ENCODE data around the gene PLXNB3.

The PLXNB3 gene

GRCh38 chrX:153800177-153800722 is 36.2 kb downstream of the PLXNB3 start:
- no peak for DNase-seq (ENCODE audit: low read depth)
- TF ChIP-seq, protein P1, sequence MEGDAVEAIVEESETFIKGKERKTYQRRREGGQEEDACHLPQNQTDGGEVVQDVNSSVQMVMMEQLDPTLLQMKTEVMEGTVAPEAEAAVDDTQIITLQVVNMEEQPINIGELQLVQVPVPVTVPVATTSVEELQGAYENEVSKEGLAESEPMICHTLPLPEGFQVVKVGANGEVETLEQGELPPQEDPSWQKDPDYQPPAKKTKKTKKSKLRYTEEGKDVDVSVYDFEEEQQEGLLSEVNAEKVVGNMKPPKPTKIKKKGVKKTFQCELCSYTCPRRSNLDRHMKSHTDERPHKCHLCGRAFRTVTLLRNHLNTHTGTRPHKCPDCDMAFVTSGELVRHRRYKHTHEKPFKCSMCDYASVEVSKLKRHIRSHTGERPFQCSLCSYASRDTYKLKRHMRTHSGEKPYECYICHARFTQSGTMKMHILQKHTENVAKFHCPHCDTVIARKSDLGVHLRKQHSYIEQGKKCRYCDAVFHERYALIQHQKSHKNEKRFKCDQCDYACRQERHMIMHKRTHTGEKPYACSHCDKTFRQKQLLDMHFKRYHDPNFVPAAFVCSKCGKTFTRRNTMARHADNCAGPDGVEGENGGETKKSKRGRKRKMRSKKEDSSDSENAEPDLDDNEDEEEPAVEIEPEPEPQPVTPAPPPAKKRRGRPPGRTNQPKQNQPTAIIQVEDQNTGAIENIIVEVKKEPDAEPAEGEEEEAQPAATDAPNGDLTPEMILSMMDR (conservative IDR thresholded peaks at IDR 0.05; ENCODE audit: low read depth, low read length): no peak
- H3K4me3 ChIP-seq (ENCODE audit: low read length): no peak overlapping the region

- H3K4me3 ChIP-seq (ENCODE audit: low read length): no peak overlapping the region
- DNase-seq (ENCODE audit: low read depth): no peak
- TF ChIP-seq, protein P1 (conservative IDR thresholded peaks at IDR 0.05; ENCODE audit: low read depth, low read length): no peak
Observed at GRCh38 chrX:153800746-153801145, 36.7 kb downstream of the PLXNB3 start.

DNA sequence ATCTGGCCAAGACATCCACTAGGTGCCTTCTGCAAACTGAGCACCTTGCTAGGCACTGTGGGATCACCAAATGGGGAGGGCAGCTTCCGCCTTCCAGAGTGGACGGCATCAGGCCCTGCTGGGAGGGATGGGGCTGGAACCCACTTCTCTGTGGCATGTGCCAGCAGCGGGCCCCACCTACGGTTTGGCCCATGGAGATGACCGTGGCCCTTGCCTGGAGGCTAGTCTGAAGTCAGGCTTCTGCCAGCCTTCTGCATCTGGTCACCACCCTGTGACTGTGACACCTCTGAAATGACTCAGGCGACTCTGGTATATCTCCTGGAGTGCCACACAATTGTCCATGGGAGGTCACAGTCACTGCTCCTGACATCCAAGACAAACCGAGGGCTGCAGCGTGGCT is 37.6 kb downstream of the PLXNB3 start:
- no peak for DNase-seq (ENCODE audit: low read depth)
- no peak overlapping the region for H3K4me3 ChIP-seq (ENCODE audit: low read length)
- TF ChIP-seq, protein P1 (conservative IDR thresholded peaks at IDR 0.05; ENCODE audit: low read depth, low read length): no peak

- DNase-seq (ENCODE audit: low read depth): no peak
- H3K4me3 ChIP-seq (ENCODE audit: low read length): no peak overlapping the region
- TF ChIP-seq, protein P1 (conservative IDR thresholded peaks at IDR 0.05; ENCODE audit: low read depth, low read length): no peak
Observed at GRCh38 chrX:153802513-153803045, 38.5 kb downstream of the PLXNB3 start.

DNA sequence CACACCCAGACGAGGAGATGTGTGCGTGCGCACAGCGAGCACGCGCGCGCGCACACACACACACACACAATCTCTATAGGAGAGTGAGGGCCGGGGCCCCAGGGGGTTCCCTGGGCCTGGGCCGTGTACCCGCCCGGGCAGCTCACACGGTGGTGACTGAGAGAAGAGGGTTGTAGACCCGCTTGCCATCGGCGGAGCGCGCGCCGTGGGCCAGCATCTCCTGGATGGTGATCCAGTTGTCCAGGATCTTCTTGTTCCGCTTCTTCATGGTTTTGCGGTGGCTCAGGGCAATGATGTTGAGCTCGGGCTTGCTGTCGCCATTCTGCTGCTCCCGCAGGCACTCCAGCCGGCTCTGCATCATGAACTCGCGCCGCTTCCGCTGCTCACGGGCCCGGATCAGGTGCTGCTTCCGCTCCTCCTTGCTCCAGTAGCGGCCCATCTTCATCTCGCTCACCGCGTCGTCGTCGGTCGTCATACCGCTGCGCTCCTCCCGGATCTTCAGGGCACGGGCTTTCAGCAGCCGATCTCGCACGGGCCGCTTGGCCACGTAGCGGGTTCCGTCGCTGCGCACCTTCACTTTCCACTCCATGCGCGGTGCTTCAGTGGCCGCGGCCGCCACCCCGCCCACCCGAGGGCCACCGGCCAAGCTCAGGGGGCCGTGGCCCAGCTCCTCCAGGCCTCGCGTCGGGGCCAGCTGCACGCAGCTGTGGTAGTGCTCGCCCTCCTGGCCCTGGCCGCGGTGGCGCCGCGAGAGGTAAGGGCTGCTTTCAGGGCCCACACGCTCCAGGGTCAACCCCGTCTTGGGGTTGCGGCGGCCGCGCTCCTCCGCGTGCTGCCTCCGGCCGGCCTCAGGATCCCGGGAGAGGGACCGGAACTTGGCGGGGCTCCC is 39.4 kb downstream of the PLXNB3 start:
- TF ChIP-seq, protein P1 (conservative IDR thresholded peaks at IDR 0.05; ENCODE audit: low read depth, low read length): no peak
- H3K4me3 ChIP-seq (ENCODE audit: low read length): no peak overlapping the region
- DNase-seq (ENCODE audit: low read depth): no peak

DNA sequence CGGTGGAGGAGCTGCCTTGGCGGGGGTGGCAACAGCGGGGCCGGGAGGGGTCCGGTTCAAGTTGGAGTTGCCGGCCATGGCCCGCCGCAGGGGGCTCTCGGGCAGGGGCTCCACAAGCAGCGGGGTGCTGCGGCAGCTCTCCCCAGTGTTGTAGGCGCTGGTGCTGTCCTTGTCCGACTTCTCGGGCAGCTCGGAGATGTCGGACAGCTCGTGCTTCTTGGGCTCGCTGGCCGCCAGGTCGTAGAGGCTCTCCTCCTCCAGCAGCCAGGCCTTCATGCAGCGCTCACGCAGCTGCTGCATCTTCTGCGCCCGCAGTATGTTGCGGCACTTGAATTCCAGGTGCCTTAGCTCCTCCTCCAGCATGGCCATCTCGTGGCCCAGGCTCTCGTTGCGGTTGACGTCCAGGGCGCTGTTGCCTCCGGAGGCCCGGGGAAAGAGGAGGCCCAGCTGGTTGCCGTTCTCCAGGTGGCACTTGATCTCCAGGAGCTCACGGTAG is 40.1 kb downstream of the PLXNB3 start:
- TF ChIP-seq, protein P1 (conservative IDR thresholded peaks at IDR 0.05; ENCODE audit: low read depth, low read length): no peak
- DNase-seq (ENCODE audit: low read depth): no peak
- no peak overlapping the region for H3K4me3 ChIP-seq (ENCODE audit: low read length)

All from retinal pigment epithelial cell (primary cell).